Endothelial cell of umbilical vein (primary cell): ENCODE results near the gene SSH2. TPM values are rescaled to one million over a fixed set of nuclear protein-coding genes. Genes with fewer than 3 reads are reported as not detected.

Experiments used
- BruUV-seq: library from RNA; stranded (reverse); fragments of 400-500 nt; replicated peaks from 2 replicates; lab custom pipeline; 2021; lab: Mats Ljungman, UMichigan
- CTCF ChIA-PET: fragments of 300-600, 350-600 bp; sonication (Branson Sonifier 250); formaldehyde crosslinking; loops from one replicate; lab custom pipeline; 2021; ENCODE audit warnings: antibody characterized with exemption, inconsistent platforms; lab: Charles Lee
- POLR2A ChIA-PET: fragments of 300-600, 350-600 bp; sonication (Branson Sonifier 250); formaldehyde crosslinking; loops from one replicate; lab custom pipeline; 2021; ENCODE audit warnings: antibody characterized with exemption, inconsistent platforms; lab: Charles Lee
- DNase-seq: peaks from one replicate; pipeline ENCODE4 v3.0.0-alpha.2; 2011; ENCODE audit warnings: low read depth, low spot score
- FAIRE-seq: peaks from 2 replicates; lab custom pipeline; 2011; peaks lifted over from hg19 to GRCh38; lab: Jason Lieb, UNC
- H2AFZ ChIP-seq: 2 replicates; pipeline ENCODE4 v1.6.0; 2012; ENCODE audit warnings: low read depth, low read length, control low read depth, inconsistent platforms
- H3K27ac ChIP-seq: 2 replicates; pipeline ENCODE4 v1.5.1; 2011; ENCODE audit warnings: low read depth, mild to moderate bottlenecking, control low read depth, low read length, moderate library complexity; ENCODE audit not compliant: insufficient read depth
- H3K27me3 ChIP-seq, 2 experiments: 2 replicates each; pipeline versions ENCODE4 v1.6.0 to v1.6.1; 2011; ENCODE audit warnings: low read length in 2 of 2, mixed read lengths in 1 of 2; ENCODE audit not compliant: control insufficient read depth in 2 of 2, insufficient read depth in 2 of 2
- H3K36me3 ChIP-seq, 2 experiments: 2 replicates in 1 of 2; 3 replicates in 1 of 2; pipeline ENCODE4 v1.5.1; 2011; ENCODE audit warnings: low read length in 2 of 2, mild to moderate bottlenecking in 1 of 2, moderate library complexity in 1 of 2; ENCODE audit not compliant: control insufficient read depth in 2 of 2, insufficient read depth in 2 of 2; ENCODE audit errors: extremely low read depth in 1 of 2
- H3K4me1 ChIP-seq: 3 replicates; pipeline ENCODE4 v1.5.1; 2011; ENCODE audit warnings: mild to moderate bottlenecking, low read length; ENCODE audit not compliant: control insufficient read depth, insufficient read depth; ENCODE audit errors: extremely low read depth
- H3K4me2 ChIP-seq: 2 replicates; pipeline ENCODE4 v1.6.1; 2011; ENCODE audit warnings: low read length, control low read depth, mixed read lengths; ENCODE audit not compliant: insufficient read depth
- H3K4me3 ChIP-seq, 3 experiments: fragments of 200-600 bp in 1 of 3; sonication (generic), shearing (Covaris generic) in 1 of 3; replicated peaks in 1 of 3; 2 replicates each; pipeline ENCODE4 v1.5.1; 2011 to 2016; ENCODE audit warnings: control low read depth in 3 of 3, low read length in 3 of 3, mild to moderate bottlenecking in 2 of 3, inconsistent platforms in 1 of 3, low read depth in 1 of 3, moderate library complexity in 1 of 3; ENCODE audit not compliant: insufficient read depth in 1 of 3
- H3K79me2 ChIP-seq: 2 replicates; pipeline ENCODE4 v1.6.0; 2012; ENCODE audit warnings: low read length, inconsistent platforms; ENCODE audit not compliant: control insufficient read depth, insufficient read depth
- H3K9ac ChIP-seq: replicated peaks from 2 replicates; pipeline ENCODE3; 2011; ENCODE audit warnings: low read length, control low read depth; ENCODE audit not compliant: insufficient read depth; ENCODE audit errors: extremely low read depth
- H3K9me1 ChIP-seq: replicated peaks from 3 replicates; pipeline ENCODE4 v1.6.0; 2011; ENCODE audit warnings: mild to moderate bottlenecking, low read length; ENCODE audit not compliant: control insufficient read depth, insufficient read depth; ENCODE audit errors: extremely low read depth
- H3K9me3 ChIP-seq: replicated peaks from 2 replicates; pipeline ENCODE4 v1.5.1; 2012; ENCODE audit warnings: low read length, inconsistent platforms; ENCODE audit not compliant: control insufficient read depth, insufficient read depth
- H4K20me1 ChIP-seq: replicated peaks from 2 replicates; pipeline ENCODE3; 2011; ENCODE audit warnings: mild to moderate bottlenecking, low read length; ENCODE audit not compliant: control insufficient read depth, insufficient read depth; ENCODE audit errors: extremely low read depth
- EZH2 ChIP-seq: IDR thresholded peaks from 2 replicates; pipeline ENCODE4 v1.6.1; 2012; ENCODE audit warnings: borderline replicate concordance, low read depth, mild to moderate bottlenecking, moderate library complexity, low read length, inconsistent platforms; ENCODE audit not compliant: severe bottlenecking
- FOS ChIP-seq: IDR thresholded peaks from 2 replicates; pipeline ENCODE4 v1.6.1; 2011; ENCODE audit warnings: mild to moderate bottlenecking, low read length, moderate library complexity, borderline replicate concordance; ENCODE audit not compliant: insufficient read depth
- GATA2 ChIP-seq: IDR thresholded peaks from 2 replicates; pipeline ENCODE4 v1.7.0; 2011; ENCODE audit warnings: low read depth, mild to moderate bottlenecking, moderate library complexity, mixed read lengths, low read length; ENCODE audit not compliant: insufficient read length, insufficient read depth
- JUN ChIP-seq: IDR thresholded peaks from 2 replicates; pipeline ENCODE4 v1.6.1; 2011; ENCODE audit warnings: borderline replicate concordance, low read depth; ENCODE audit not compliant: insufficient read length, insufficient read depth
- MYC ChIP-seq: IDR thresholded peaks from one replicate; pipeline ENCODE4 v1.6.1; 2011; ENCODE audit warnings: mild to moderate bottlenecking, low read depth, low read length
- POLR2A ChIP-seq: IDR thresholded peaks from 2 replicates; pipeline ENCODE4 v1.6.1; 2012; ENCODE audit warnings: low read depth, mild to moderate bottlenecking, control low read depth, low read length
- POLR2AphosphoS5 ChIP-seq: IDR thresholded peaks from 2 replicates; pipeline ENCODE4 v1.6.1; 2012; ENCODE audit warnings: low read depth, mild to moderate bottlenecking, control low read depth, low read length, moderate library complexity; ENCODE audit not compliant: insufficient read depth
- dilution Hi-C: fragments of 300-500 bp; cut with MboI; formaldehyde crosslinking; loops from one replicate; pipeline ENCODE4 v1.15.0; 2019; ENCODE audit warnings: low sequenced_read_pairs; ENCODE audit not compliant: extremely low pct_ligation_motif_present
- intact Hi-C: fragments of 100-400 bp; cut with micrococcal nuclease; formaldehyde crosslinking; loops from one replicate; pipeline ENCODE4 v1.10.0; 2022
- polyA plus RNA-seq, 4 experiments: library from polyadenylated mRNA; depleted of rRNA in 3 of 4; stranded (reverse) in 3 of 4; unstranded in 1 of 4; fragments of >200 nt; gene quantifications; 2 replicates each; pipeline versions ENCODE4 v1.2.1 to v1.2.3, GENCODE V29; 2011 to 2012; ENCODE audit warnings: missing spikeins in 1 of 4
- total RNA-seq: library from RNA; stranded (reverse); gene quantifications from 2 replicates; pipeline ENCODE4 v1.2.3, GENCODE V29; 2021
- TF ChIP-seq, protein P1 (sequence below), 2 donors: IDR thresholded peaks; 1 replicate in 1 of 2; 2 replicates in 1 of 2; pipeline ENCODE4 v1.5.1; 2011; ENCODE audit warnings: low read length in 2 of 2, mild to moderate bottlenecking in 2 of 2, moderate library complexity in 2 of 2, control low read depth in 1 of 2, inconsistent platforms in 1 of 2, low read depth in 1 of 2; ENCODE audit not compliant: insufficient read depth in 1 of 2; ENCODE audit errors: extremely low read depth in 1 of 2
- TF ChIP-seq, protein P2 (sequence below): IDR thresholded peaks from 2 replicates; pipeline ENCODE4 v1.6.1; 2011; ENCODE audit not compliant: insufficient read depth, insufficient read length

The SSH2 gene
- total and polyA plus RNA-seq, 2 donors (not counting 3 experiments of a cell fraction or from before 2014, with no cell fraction given), result 24.6 to 60.9 TPM

DNA sequence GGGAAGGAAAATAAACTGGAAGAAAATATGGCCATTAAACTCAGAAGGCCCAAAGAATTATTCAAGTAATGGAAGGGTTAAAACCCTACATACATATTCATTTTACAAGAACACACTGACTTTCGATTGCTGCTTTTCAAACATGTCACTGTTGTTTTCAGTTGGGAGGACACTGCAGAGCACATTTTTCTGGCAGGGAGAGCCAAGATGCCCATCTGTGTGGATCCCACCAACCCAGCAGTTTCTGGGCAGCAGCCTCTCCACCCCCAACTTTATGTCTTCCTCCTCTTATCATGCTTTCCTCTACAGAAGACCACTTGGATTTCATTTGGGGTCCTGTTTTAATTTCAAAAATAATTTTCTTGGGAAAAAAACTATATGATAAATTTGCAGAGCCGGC is 300.2 kb downstream of the SSH2 start:
- Histone ChIP-seq H3K79me2 (peaks cover 3% of the 10 kb centered on the region), H3K9me3 (no peaks in the 10 kb centered on the region), H3K9ac (no peak overlapping the region), H3K27ac (no peak overlapping the region), H2AFZ (no peak overlapping the region), H3K36me3 (peaks cover 13 to 34% of the 10 kb centered on the region in 2 experiments), H3K4me3 (no peak overlapping the region), H3K4me1 (no peaks in the 10 kb centered on the region), H4K20me1 (no peaks in the 10 kb centered on the region), H3K27me3 (no peaks in the 10 kb centered on the region), H3K9me1 (no peaks in the 10 kb centered on the region), H3K4me2 (no peak overlapping the region)
- POLR2A ChIA-PET, result no interaction called here
- CTCF ChIA-PET, result interaction anchor here (5.1 kb wide), 1 partner anchor 12 kb away, joined by 37 read pairs; no protein-coding TSS in a partner anchor
- DNase-seq, result no peak
- TF ChIP-seq POLR2AphosphoS5 (no peak), JUN (no peak), EZH2 (no peak), MYC (no peak), GATA2 (no peak), FOS (no peak), POLR2A (no peak)
- TF ChIP-seq, protein P1, sequence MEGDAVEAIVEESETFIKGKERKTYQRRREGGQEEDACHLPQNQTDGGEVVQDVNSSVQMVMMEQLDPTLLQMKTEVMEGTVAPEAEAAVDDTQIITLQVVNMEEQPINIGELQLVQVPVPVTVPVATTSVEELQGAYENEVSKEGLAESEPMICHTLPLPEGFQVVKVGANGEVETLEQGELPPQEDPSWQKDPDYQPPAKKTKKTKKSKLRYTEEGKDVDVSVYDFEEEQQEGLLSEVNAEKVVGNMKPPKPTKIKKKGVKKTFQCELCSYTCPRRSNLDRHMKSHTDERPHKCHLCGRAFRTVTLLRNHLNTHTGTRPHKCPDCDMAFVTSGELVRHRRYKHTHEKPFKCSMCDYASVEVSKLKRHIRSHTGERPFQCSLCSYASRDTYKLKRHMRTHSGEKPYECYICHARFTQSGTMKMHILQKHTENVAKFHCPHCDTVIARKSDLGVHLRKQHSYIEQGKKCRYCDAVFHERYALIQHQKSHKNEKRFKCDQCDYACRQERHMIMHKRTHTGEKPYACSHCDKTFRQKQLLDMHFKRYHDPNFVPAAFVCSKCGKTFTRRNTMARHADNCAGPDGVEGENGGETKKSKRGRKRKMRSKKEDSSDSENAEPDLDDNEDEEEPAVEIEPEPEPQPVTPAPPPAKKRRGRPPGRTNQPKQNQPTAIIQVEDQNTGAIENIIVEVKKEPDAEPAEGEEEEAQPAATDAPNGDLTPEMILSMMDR (IDR thresholded peaks at IDR 0.05; ENCODE audit: extremely low read depth in 1 of 2, insufficient read depth in 1 of 2, low read depth in 1 of 2, low read length in 2 of 2), result no peak
- TF ChIP-seq, protein P2, sequence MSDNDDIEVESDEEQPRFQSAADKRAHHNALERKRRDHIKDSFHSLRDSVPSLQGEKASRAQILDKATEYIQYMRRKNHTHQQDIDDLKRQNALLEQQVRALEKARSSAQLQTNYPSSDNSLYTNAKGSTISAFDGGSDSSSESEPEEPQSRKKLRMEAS, result no peak
- intact Hi-C loops (no loop called here), dilution Hi-C loops (no loop called here)
- BruUV-seq, result no TSS peak
- FAIRE-seq, result no peak
